Neural cell (in vitro differentiated cells): ENCODE results near the gene FOXO4. TPM values are rescaled to one million over a fixed set of nuclear protein-coding genes. Genes with fewer than 3 reads are reported as not detected.

Experiments used
- H2AFZ ChIP-seq: fragments of 200-600, 300-800 bp; sonication (generic), shearing (Covaris generic); 2 replicates; pipeline ENCODE4 v1.6.0; 2014; ENCODE audit warnings: low read depth, mild to moderate bottlenecking, antibody characterized with exemption, low read length, moderate library complexity
- H3F3A ChIP-seq: fragments of 200-600 bp; shearing (Covaris generic); 2 replicates; pipeline ENCODE4 v1.6.1; 2016; ENCODE audit warnings: mild to moderate bottlenecking, moderate library complexity, mixed read lengths, antibody characterized with exemption, low read length; ENCODE audit not compliant: insufficient read depth, poor library complexity, severe bottlenecking
- H3K27ac ChIP-seq: fragments of 200-600, 300-800 bp; sonication (generic), shearing (Covaris generic); 2 replicates; pipeline ENCODE4 v1.5.1; 2014; ENCODE audit warnings: mild to moderate bottlenecking, low read length, moderate library complexity
- H3K27me3 ChIP-seq: fragments of 300-800, 200-600 bp; sonication (generic), shearing (Covaris generic); 2 replicates; pipeline ENCODE4 v1.6.0; 2014; ENCODE audit warnings: mild to moderate bottlenecking, low read depth, low read length, moderate library complexity; ENCODE audit not compliant: insufficient read depth
- H3K36me3 ChIP-seq: fragments of 300-800, 200-600 bp; sonication (generic), shearing (Covaris generic); 2 replicates; pipeline ENCODE4 v1.5.1; 2014; ENCODE audit warnings: mild to moderate bottlenecking, antibody characterized with exemption, low read length, moderate library complexity; ENCODE audit not compliant: insufficient read depth
- H3K4me2 ChIP-seq: fragments of 300-800, 200-600 bp; sonication (generic), shearing (Covaris generic); 2 replicates; pipeline ENCODE4 v1.6.0; 2014; ENCODE audit warnings: mild to moderate bottlenecking, low read length
- H3K4me3 ChIP-seq: fragments of 300-800, 200-600 bp; sonication (generic), shearing (Covaris generic); 2 replicates; pipeline ENCODE4 v1.5.1; 2014; ENCODE audit warnings: mild to moderate bottlenecking, low read length, moderate library complexity
- H3K79me2 ChIP-seq: fragments of 200-600 bp; shearing (Covaris generic); replicated peaks from 2 replicates; pipeline ENCODE4 v1.6.0; 2014; ENCODE audit warnings: mild to moderate bottlenecking, low read length, moderate library complexity; ENCODE audit not compliant: insufficient read depth
- H3K9ac ChIP-seq: fragments of 300-800, 200-600 bp; sonication (generic), shearing (Covaris generic); 2 replicates; pipeline ENCODE4 v1.6.1; 2016; ENCODE audit warnings: mild to moderate bottlenecking, low read length, mixed read lengths
- H3K9me2 ChIP-seq: fragments of 200-600 bp; shearing (Covaris generic); 2 replicates; pipeline ENCODE4 v1.6.1; 2016; ENCODE audit warnings: mild to moderate bottlenecking, low read length, mixed read lengths; ENCODE audit not compliant: insufficient read depth
- H3K9me3 ChIP-seq: fragments of 200-600, 300-800 bp; sonication (generic), shearing (Covaris generic); 2 replicates; pipeline ENCODE4 v1.6.1; 2016; ENCODE audit warnings: mild to moderate bottlenecking, mixed run types, low read length, moderate library complexity, mixed read lengths
- H4K20me1 ChIP-seq: fragments of 200-600 bp; shearing (Covaris generic); 2 replicates; pipeline ENCODE4 v1.6.1; 2016; ENCODE audit warnings: mild to moderate bottlenecking, mixed run types; ENCODE audit not compliant: insufficient read depth
- EP300 ChIP-seq: fragments of 450-650 bp; conservative IDR thresholded peaks from 2 replicates; pipeline ENCODE4 v1.6.1; 2014; ENCODE audit warnings: antibody characterized with exemption, mild to moderate bottlenecking, moderate library complexity; ENCODE audit not compliant: poor library complexity, severe bottlenecking
- EZH2 ChIP-seq: fragments of 200-600, 300-800 bp; shearing (Covaris generic), sonication (generic); IDR thresholded peaks from 2 replicates; pipeline ENCODE4 v1.6.1; 2014; ENCODE audit warnings: antibody characterized with exemption, low read length, borderline replicate concordance, mild to moderate bottlenecking; ENCODE audit not compliant: insufficient read depth, poor library complexity, severe bottlenecking
- MXI1 ChIP-seq: fragments of 450-650 bp; conservative IDR thresholded peaks from 2 replicates; pipeline ENCODE4 v1.6.1; 2014; ENCODE audit warnings: antibody characterized with exemption, mild to moderate bottlenecking; ENCODE audit not compliant: poor library complexity, severe bottlenecking
- POLR2AphosphoS5 ChIP-seq: IDR thresholded peaks from 2 replicates; pipeline ENCODE4 v1.6.1; 2012
- RAD21 ChIP-seq: fragments of 450-650 bp; conservative IDR thresholded peaks from 2 replicates; pipeline ENCODE4 v1.6.1; 2014; ENCODE audit warnings: antibody characterized with exemption, mild to moderate bottlenecking, moderate library complexity
- REST ChIP-seq: IDR thresholded peaks from 2 replicates; pipeline ENCODE4 v1.6.1; 2012; ENCODE audit warnings: borderline replicate concordance
- SMC3 ChIP-seq: fragments of 450-650 bp; conservative IDR thresholded peaks from 2 replicates; pipeline ENCODE4 v1.6.1; 2014; ENCODE audit warnings: antibody characterized with exemption, mild to moderate bottlenecking, moderate library complexity; ENCODE audit not compliant: poor library complexity
- TAF1 ChIP-seq: IDR thresholded peaks from 2 replicates; pipeline ENCODE4 v1.6.1; 2012; ENCODE audit warnings: low read depth
- polyA plus RNA-seq: library from polyadenylated mRNA; depleted of rRNA; stranded (reverse); fragments of >200 nt; gene quantifications from 2 replicates; pipeline ENCODE4 v1.2.3, GENCODE V29; 2014
- TF ChIP-seq, protein P1 (sequence below): fragments of 450-650 bp; IDR thresholded peaks from 2 replicates; pipeline ENCODE4 v1.5.1; 2014; ENCODE audit warnings: antibody characterized with exemption, mild to moderate bottlenecking, moderate library complexity; ENCODE audit not compliant: poor library complexity, severe bottlenecking

The FOXO4 gene
- polyA plus RNA-seq, 1 donor from 2014 or later, result 1.9 TPM

- Histone ChIP-seq H3K9me3 (no peaks in the 10 kb centered on the region), H2AFZ (no peak overlapping the region), H3K27ac (no peak overlapping the region), H3K4me3 (no peak overlapping the region), H3K79me2 (no peaks in the 10 kb centered on the region), H3F3A (no peaks in the 10 kb centered on the region), H3K4me2 (no peak overlapping the region), H3K9ac (no peak overlapping the region), H3K9me2 (no peaks in the 10 kb centered on the region), H3K36me3 (no peaks in the 10 kb centered on the region), H3K27me3 (peaks cover 7% of the 10 kb centered on the region), H4K20me1 (no peaks in the 10 kb centered on the region)
- TF ChIP-seq, protein P1, sequence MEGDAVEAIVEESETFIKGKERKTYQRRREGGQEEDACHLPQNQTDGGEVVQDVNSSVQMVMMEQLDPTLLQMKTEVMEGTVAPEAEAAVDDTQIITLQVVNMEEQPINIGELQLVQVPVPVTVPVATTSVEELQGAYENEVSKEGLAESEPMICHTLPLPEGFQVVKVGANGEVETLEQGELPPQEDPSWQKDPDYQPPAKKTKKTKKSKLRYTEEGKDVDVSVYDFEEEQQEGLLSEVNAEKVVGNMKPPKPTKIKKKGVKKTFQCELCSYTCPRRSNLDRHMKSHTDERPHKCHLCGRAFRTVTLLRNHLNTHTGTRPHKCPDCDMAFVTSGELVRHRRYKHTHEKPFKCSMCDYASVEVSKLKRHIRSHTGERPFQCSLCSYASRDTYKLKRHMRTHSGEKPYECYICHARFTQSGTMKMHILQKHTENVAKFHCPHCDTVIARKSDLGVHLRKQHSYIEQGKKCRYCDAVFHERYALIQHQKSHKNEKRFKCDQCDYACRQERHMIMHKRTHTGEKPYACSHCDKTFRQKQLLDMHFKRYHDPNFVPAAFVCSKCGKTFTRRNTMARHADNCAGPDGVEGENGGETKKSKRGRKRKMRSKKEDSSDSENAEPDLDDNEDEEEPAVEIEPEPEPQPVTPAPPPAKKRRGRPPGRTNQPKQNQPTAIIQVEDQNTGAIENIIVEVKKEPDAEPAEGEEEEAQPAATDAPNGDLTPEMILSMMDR, result no peak
- TF ChIP-seq EP300 (no peak), MXI1 (no peak), REST (no peak), RAD21 (no peak), SMC3 (no peak), POLR2AphosphoS5 (no peak), EZH2 (no peak), TAF1 (no peak)
These were observed 4.1 kb downstream of the FOXO4 start for GRCh38 chrX:71099736-71100135.

- H2AFZ ChIP-seq, result no peak overlapping the region
- no peak for TF ChIP-seq SMC3
- TF ChIP-seq MXI1, result no peak
- no peak for TF ChIP-seq EP300
- TF ChIP-seq TAF1, result no peak
- TF ChIP-seq POLR2AphosphoS5, result no peak
- no peak for TF ChIP-seq REST
- no peak for TF ChIP-seq EZH2
- TF ChIP-seq, protein P1, result no peak
- TF ChIP-seq RAD21, result no peak
- H3F3A ChIP-seq, result no peaks in the 10 kb centered on the region
- no peak overlapping the region for H3K27ac ChIP-seq
- H3K9ac ChIP-seq, result no peak overlapping the region
- no peaks in the 10 kb centered on the region for H3K9me2 ChIP-seq
- no peak overlapping the region for H3K4me3 ChIP-seq
- H3K9me3 ChIP-seq, result no peaks in the 10 kb centered on the region
- H3K36me3 ChIP-seq, result no peaks in the 10 kb centered on the region
- no peak overlapping the region for H3K4me2 ChIP-seq
- H3K79me2 ChIP-seq, result no peaks in the 10 kb centered on the region
- H4K20me1 ChIP-seq, result no peaks in the 10 kb centered on the region
- peaks cover 7% of the 10 kb centered on the region for H3K27me3 ChIP-seq
These were observed 5.2 kb downstream of the FOXO4 start for GRCh38 chrX:71100581-71101505.
